HEK293 (cell line): Measurements from ENCODE around the gene DHRS13.

Experiments used
- CTCF ChIA-PET: fragments of 350-600 bp; formaldehyde crosslinking; extraction: SDS; loops from one replicate; lab custom pipeline; 2021; ENCODE audit warnings: antibody characterized with exemption; lab: Yijun Ruan, JAX
- POLR2A ChIA-PET: fragments of 300-600 bp; formaldehyde crosslinking; extraction: SDS; loops from one replicate; lab custom pipeline; 2020; ENCODE audit warnings: antibody characterized with exemption, inconsistent platforms; lab: Yijun Ruan, JAX
- H3K27ac ChIP-seq: fragments of 200-500 bp; sonication (Bioruptor generic); 2 replicates; pipeline ENCODE4 v1.5.1; 2014; ENCODE audit warnings: low read depth, low read length, control low read depth, inconsistent platforms; ENCODE audit errors: extremely low read depth
- H3K36me3 ChIP-seq, 2 experiments: fragments of 200-500 bp in 1 of 2; sonication (Bioruptor generic) in 1 of 2; 1 replicate in 1 of 2; 2 replicates in 1 of 2; pipeline ENCODE4 v1.5.1; 2014 to 2017; ENCODE audit warnings: inconsistent platforms in 2 of 2, low read length in 2 of 2; ENCODE audit not compliant: control insufficient read depth in 2 of 2, insufficient read depth in 1 of 2
- H3K4me1 ChIP-seq: fragments of 200-500 bp; sonication (Bioruptor generic); 2 replicates; pipeline ENCODE4 v1.5.1; 2014; ENCODE audit warnings: mild to moderate bottlenecking, low read length, inconsistent platforms; ENCODE audit not compliant: control insufficient read depth, insufficient read depth
- H3K4me3 ChIP-seq: 2 replicates; pipeline ENCODE4 v1.5.1; 2011; ENCODE audit warnings: low read depth, mild to moderate bottlenecking, control low read depth, low read length, moderate library complexity
- H3K9me3 ChIP-seq: fragments of 200-500 bp; sonication (Bioruptor generic); 2 replicates; pipeline ENCODE4 v1.5.1; 2014; ENCODE audit warnings: low read depth, low read length, inconsistent platforms; ENCODE audit not compliant: control insufficient read depth, insufficient read depth
- EGR2 ChIP-seq: fragments of 450-650 bp; formaldehyde crosslinking; IDR thresholded peaks from 2 replicates; pipeline ENCODE4 v1.5.1; 2016; ENCODE audit warnings: low read depth, missing biosample characterization, missing genetic modification characterization
- GLIS1 ChIP-seq: fragments of 450-650 bp; formaldehyde crosslinking; IDR thresholded peaks from 2 replicates; pipeline ENCODE4 v1.5.1; 2016; ENCODE audit warnings: missing biosample characterization, missing genetic modification characterization
- GLIS2 ChIP-seq: fragments of 450-650 bp; formaldehyde crosslinking; IDR thresholded peaks from 2 replicates; pipeline ENCODE4 v1.5.1; 2016; ENCODE audit warnings: missing biosample characterization, missing genetic modification characterization
- KLF1 ChIP-seq: fragments of 450-650 bp; formaldehyde crosslinking; IDR thresholded peaks from 2 replicates; pipeline ENCODE4 v1.5.1; 2016; ENCODE audit warnings: missing biosample characterization, missing genetic modification characterization
- KLF9 ChIP-seq: fragments of 450-650 bp; formaldehyde crosslinking; IDR thresholded peaks from 2 replicates; pipeline ENCODE4 v1.5.1; 2016; ENCODE audit warnings: missing biosample characterization, missing genetic modification characterization, low read depth
- MZF1 ChIP-seq: fragments of 450-650 bp; formaldehyde crosslinking; IDR thresholded peaks from 2 replicates; pipeline ENCODE4 v1.5.1; 2017; ENCODE audit warnings: missing biosample characterization, missing genetic modification characterization, borderline replicate concordance
- TSHZ1 ChIP-seq: fragments of 450-650 bp; formaldehyde crosslinking; IDR thresholded peaks from 2 replicates; pipeline ENCODE4 v1.5.1; 2016; ENCODE audit warnings: missing biosample characterization, missing genetic modification characterization, borderline replicate concordance
- ZBTB17 ChIP-seq: fragments of 450-650 bp; formaldehyde crosslinking; IDR thresholded peaks from 2 replicates; pipeline ENCODE4 v1.5.1; 2016; ENCODE audit warnings: missing biosample characterization, missing genetic modification characterization
- ZBTB7A ChIP-seq: fragments of 450-650 bp; formaldehyde crosslinking; IDR thresholded peaks from 2 replicates; pipeline ENCODE4 v1.5.1; 2016; ENCODE audit warnings: low read depth, missing biosample characterization, missing genetic modification characterization
- ZNF157 ChIP-seq: fragments of 450-650 bp; formaldehyde crosslinking; IDR thresholded peaks from 2 replicates; pipeline ENCODE4 v1.5.1; 2016; ENCODE audit warnings: missing biosample characterization, missing genetic modification characterization
- ZNF404 ChIP-seq: fragments of 450-650 bp; formaldehyde crosslinking; IDR thresholded peaks from 2 replicates; pipeline ENCODE4 v1.5.1; 2017; ENCODE audit warnings: missing biosample characterization, missing genetic modification characterization
- ZNF433 ChIP-seq: fragments of 450-650 bp; formaldehyde crosslinking; IDR thresholded peaks from 2 replicates; pipeline ENCODE4 v1.5.1; 2016; ENCODE audit warnings: missing biosample characterization, missing genetic modification characterization, low read depth
- ZNF514 ChIP-seq: fragments of 450-650 bp; formaldehyde crosslinking; IDR thresholded peaks from 2 replicates; pipeline ENCODE4 v1.5.1; 2016; ENCODE audit warnings: missing biosample characterization, missing genetic modification characterization
- ZNF530 ChIP-seq: fragments of 450-650 bp; formaldehyde crosslinking; IDR thresholded peaks from 2 replicates; pipeline ENCODE4 v1.5.1; 2016; ENCODE audit warnings: low read depth, missing biosample characterization, missing genetic modification characterization
- ZNF777 ChIP-seq: fragments of 450-650 bp; formaldehyde crosslinking; IDR thresholded peaks from 2 replicates; pipeline ENCODE4 v1.5.1; 2017; ENCODE audit warnings: missing biosample characterization, missing genetic modification characterization, borderline replicate concordance
- TF ChIP-seq, protein P1 (sequence below): fragments of 450-650 bp; formaldehyde crosslinking; IDR thresholded peaks from 2 replicates; pipeline ENCODE4 v1.5.1; 2016; ENCODE audit warnings: missing biosample characterization, missing genetic modification characterization
- TF ChIP-seq, protein P2 (sequence below): fragments of 450-650 bp; formaldehyde crosslinking; IDR thresholded peaks from 2 replicates; pipeline ENCODE4 v1.5.1; 2017; ENCODE audit warnings: missing biosample characterization, mild to moderate bottlenecking, missing genetic modification characterization, moderate library complexity

DHRS13 gene

DNA sequence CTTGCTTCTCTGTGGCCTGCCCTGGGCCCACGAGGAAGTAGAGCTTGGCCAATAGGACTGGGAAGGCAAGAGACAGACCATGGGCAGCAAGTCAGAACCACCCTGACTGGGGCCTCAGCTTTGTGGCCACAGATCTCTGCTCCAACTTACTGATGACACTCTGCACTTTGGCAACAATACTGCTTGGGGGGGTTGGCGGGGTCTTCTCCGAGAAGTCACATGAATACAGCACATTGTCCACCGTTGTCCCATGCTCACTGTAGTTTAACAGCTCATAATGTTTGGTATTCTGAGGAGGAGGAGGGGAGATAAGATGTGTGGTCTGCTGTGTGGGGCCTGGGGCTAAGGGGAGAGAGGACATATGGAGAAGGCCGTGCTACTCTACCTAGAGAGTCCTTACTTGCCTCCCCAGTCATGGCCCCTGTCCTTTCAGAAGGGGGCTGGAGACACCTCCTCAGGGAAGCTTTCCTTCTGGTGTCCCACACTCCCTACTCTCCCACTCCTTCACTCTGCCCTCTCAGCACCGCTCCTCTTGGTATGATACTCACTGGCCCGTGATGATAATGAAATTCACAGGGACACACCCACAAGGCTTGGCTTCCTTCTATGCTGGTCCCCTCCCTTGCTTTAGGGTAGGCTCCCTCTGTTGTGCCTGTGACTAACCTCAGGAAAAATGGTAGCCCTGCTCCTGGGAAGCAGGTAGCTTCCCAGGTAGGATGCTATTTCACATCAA is 4.0 kb upstream of the DHRS13 start:
- CTCF ChIA-PET: interaction anchor here (0.8 to 18.6 kb wide), 7 partner anchors 8 to 143 kb away, joined by 3 to 142 read pairs (median 6); partner anchors contain the start of gene FLOT2
- POLR2A ChIA-PET: interaction anchor here (0.6 to 1.8 kb wide), 4 partner anchors 9 to 164 kb away, joined by 3 to 7 read pairs (median 4); partner anchors contain the start of genes FAM222B, FLOT2 and PHF12
- TF ChIP-seq GLIS2: no peak
- TF ChIP-seq KLF1 (tag by site-specific recombination): peak; percentile 52; the same call in 1 of the 2 replicates
- no peak for TF ChIP-seq ZNF530
- no peak for TF ChIP-seq ZNF404 (tag by site-specific recombination)
- no peak for TF ChIP-seq ZNF777
- TF ChIP-seq ZBTB7A (tag by site-specific recombination): no peak
- TF ChIP-seq, protein P1, sequence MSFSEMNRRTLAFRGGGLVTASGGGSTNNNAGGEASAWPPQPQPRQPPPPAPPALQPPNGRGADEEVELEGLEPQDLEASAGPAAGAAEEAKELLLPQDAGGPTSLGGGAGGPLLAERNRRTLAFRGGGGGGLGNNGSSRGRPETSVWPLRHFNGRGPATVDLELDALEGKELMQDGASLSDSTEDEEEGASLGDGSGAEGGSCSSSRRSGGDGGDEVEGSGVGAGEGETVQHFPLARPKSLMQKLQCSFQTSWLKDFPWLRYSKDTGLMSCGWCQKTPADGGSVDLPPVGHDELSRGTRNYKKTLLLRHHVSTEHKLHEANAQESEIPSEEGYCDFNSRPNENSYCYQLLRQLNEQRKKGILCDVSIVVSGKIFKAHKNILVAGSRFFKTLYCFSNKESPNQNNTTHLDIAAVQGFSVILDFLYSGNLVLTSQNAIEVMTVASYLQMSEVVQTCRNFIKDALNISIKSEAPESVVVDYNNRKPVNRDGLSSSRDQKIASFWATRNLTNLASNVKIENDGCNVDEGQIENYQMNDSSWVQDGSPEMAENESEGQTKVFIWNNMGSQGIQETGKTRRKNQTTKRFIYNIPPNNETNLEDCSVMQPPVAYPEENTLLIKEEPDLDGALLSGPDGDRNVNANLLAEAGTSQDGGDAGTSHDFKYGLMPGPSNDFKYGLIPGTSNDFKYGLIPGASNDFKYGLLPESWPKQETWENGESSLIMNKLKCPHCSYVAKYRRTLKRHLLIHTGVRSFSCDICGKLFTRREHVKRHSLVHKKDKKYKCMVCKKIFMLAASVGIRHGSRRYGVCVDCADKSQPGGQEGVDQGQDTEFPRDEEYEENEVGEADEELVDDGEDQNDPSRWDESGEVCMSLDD (tag by site-specific recombination): no peak
- TF ChIP-seq ZBTB17 (tag by site-specific recombination): no peak
- peak; percentile 52 for TF ChIP-seq EGR2 (tag by site-specific recombination)
- TF ChIP-seq ZNF514 (tag by site-specific recombination): no peak
- no peak for TF ChIP-seq ZNF157 (tag by site-specific recombination)
- peak; percentile 57 for TF ChIP-seq KLF9 (tag by site-specific recombination)
- TF ChIP-seq, protein P2, sequence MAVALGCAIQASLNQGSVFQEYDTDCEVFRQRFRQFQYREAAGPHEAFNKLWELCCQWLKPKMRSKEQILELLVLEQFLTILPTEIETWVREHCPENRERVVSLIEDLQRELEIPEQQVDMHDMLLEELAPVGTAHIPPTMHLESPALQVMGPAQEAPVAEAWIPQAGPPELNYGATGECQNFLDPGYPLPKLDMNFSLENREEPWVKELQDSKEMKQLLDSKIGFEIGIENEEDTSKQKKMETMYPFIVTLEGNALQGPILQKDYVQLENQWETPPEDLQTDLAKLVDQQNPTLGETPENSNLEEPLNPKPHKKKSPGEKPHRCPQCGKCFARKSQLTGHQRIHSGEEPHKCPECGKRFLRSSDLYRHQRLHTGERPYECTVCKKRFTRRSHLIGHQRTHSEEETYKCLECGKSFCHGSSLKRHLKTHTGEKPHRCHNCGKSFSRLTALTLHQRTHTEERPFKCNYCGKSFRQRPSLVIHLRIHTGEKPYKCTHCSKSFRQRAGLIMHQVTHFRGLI (tag by site-specific recombination): 0 out of 2 replicates have a peak, but pooled peaks have one; percentile 1
- no peak for TF ChIP-seq TSHZ1
- no peak for TF ChIP-seq MZF1 (tag by site-specific recombination)
- no peak for TF ChIP-seq ZNF433 (tag by site-specific recombination)
- Histone ChIP-seq H3K36me3 (peaks cover 35 to 66% of the 10 kb centered on the region in 2 experiments), H3K9me3 (no peaks in the 10 kb centered on the region), H3K27ac (no peak overlapping the region), H3K4me1 (no peaks in the 10 kb centered on the region), H3K4me3 (no peak overlapping the region)

- H3K27ac ChIP-seq: no peak overlapping the region
- POLR2A ChIA-PET: interaction anchor here (1.6 kb wide), 1 partner anchor 45 kb away, joined by 5 read pairs; the partner anchor contains the start of gene PHF12
- TF ChIP-seq, protein P2 (tag by site-specific recombination): peak; percentile 73
- no peak for TF ChIP-seq GLIS1 (tag by site-specific recombination)
- TF ChIP-seq, all 188 proteins: peak for 1
- H3K4me3 ChIP-seq: no peak overlapping the region
- H3K4me1 ChIP-seq: no peaks in the 10 kb centered on the region
- H3K9me3 ChIP-seq: no peaks in the 10 kb centered on the region
- peaks cover 29 to 63% of the 10 kb centered on the region in 2 experiments for H3K36me3 ChIP-seq
- CTCF ChIA-PET: interaction anchor here (0.6 to 18.6 kb wide), 7 partner anchors 10 to 731 kb away, joined by 3 to 142 read pairs (median 4); partner anchors contain the start of gene TLCD1
Measured at GRCh38 chr17:28906276-28906675, 3.4 kb upstream of the DHRS13 start.
